HEK293 (cell line): Measurements from ENCODE around the gene CACNB2.
"Not testable (repeated sequence)": the region's sequence is repeated elsewhere in the genome, so short reads cannot be mapped to it uniquely, and the experiment has no call there.

Experiments
- CTCF ChIA-PET: fragments of 350-600 bp; formaldehyde crosslinking; extraction: SDS; loops from one replicate; lab custom pipeline; 2021; ENCODE audit warnings: antibody characterized with exemption; lab: Yijun Ruan, JAX
- POLR2A ChIA-PET: fragments of 300-600 bp; formaldehyde crosslinking; extraction: SDS; loops from one replicate; lab custom pipeline; 2020; ENCODE audit warnings: antibody characterized with exemption, inconsistent platforms; lab: Yijun Ruan, JAX
- H3K27ac ChIP-seq: fragments of 200-500 bp; sonication (Bioruptor generic); 2 replicates; pipeline ENCODE4 v1.5.1; 2014; ENCODE audit warnings: low read depth, low read length, control low read depth, inconsistent platforms; ENCODE audit errors: extremely low read depth
- H3K36me3 ChIP-seq, 2 experiments: fragments of 200-500 bp in 1 of 2; sonication (Bioruptor generic) in 1 of 2; 1 replicate in 1 of 2; 2 replicates in 1 of 2; pipeline ENCODE4 v1.5.1; 2014 to 2017; ENCODE audit warnings: inconsistent platforms in 2 of 2, low read length in 2 of 2; ENCODE audit not compliant: control insufficient read depth in 2 of 2, insufficient read depth in 1 of 2
- H3K4me1 ChIP-seq: fragments of 200-500 bp; sonication (Bioruptor generic); 2 replicates; pipeline ENCODE4 v1.5.1; 2014; ENCODE audit warnings: mild to moderate bottlenecking, low read length, inconsistent platforms; ENCODE audit not compliant: control insufficient read depth, insufficient read depth
- H3K4me3 ChIP-seq: 2 replicates; pipeline ENCODE4 v1.5.1; 2011; ENCODE audit warnings: low read depth, mild to moderate bottlenecking, control low read depth, low read length, moderate library complexity
- H3K9me3 ChIP-seq: fragments of 200-500 bp; sonication (Bioruptor generic); 2 replicates; pipeline ENCODE4 v1.5.1; 2014; ENCODE audit warnings: low read depth, low read length, inconsistent platforms; ENCODE audit not compliant: control insufficient read depth, insufficient read depth
- EGR2 ChIP-seq: fragments of 450-650 bp; formaldehyde crosslinking; IDR thresholded peaks from 2 replicates; pipeline ENCODE4 v1.5.1; 2016; ENCODE audit warnings: low read depth, missing biosample characterization, missing genetic modification characterization
- FEZF1 ChIP-seq: fragments of 450-650 bp; formaldehyde crosslinking; IDR thresholded peaks from 2 replicates; pipeline ENCODE4 v1.5.1; 2016; ENCODE audit warnings: missing biosample characterization, missing genetic modification characterization
- MZF1 ChIP-seq: fragments of 450-650 bp; formaldehyde crosslinking; IDR thresholded peaks from 2 replicates; pipeline ENCODE4 v1.5.1; 2017; ENCODE audit warnings: missing biosample characterization, missing genetic modification characterization, borderline replicate concordance
- OVOL3 ChIP-seq: fragments of 450-650 bp; formaldehyde crosslinking; IDR thresholded peaks from 2 replicates; pipeline ENCODE4 v1.5.1; 2016; ENCODE audit warnings: missing biosample characterization, missing genetic modification characterization
- REPIN1 ChIP-seq: fragments of 450-650 bp; formaldehyde crosslinking; IDR thresholded peaks from 2 replicates; pipeline ENCODE4 v1.5.1; 2017; ENCODE audit warnings: missing biosample characterization, missing genetic modification characterization, low read depth
- ZIC2 ChIP-seq: fragments of 450-650 bp; formaldehyde crosslinking; IDR thresholded peaks from 2 replicates; pipeline ENCODE4 v1.5.1; 2016; ENCODE audit warnings: missing biosample characterization, missing genetic modification characterization
- ZNF114 ChIP-seq: fragments of 450-650 bp; formaldehyde crosslinking; IDR thresholded peaks from 2 replicates; pipeline ENCODE4 v1.5.0; 2017; ENCODE audit warnings: missing biosample characterization, missing genetic modification characterization
- ZNF121 ChIP-seq: fragments of 450-650 bp; formaldehyde crosslinking; IDR thresholded peaks from 2 replicates; pipeline ENCODE4 v1.5.1; 2016; ENCODE audit warnings: missing biosample characterization, missing genetic modification characterization
- ZNF174 ChIP-seq: fragments of 450-650 bp; formaldehyde crosslinking; IDR thresholded peaks from 2 replicates; pipeline ENCODE4 v1.5.0; 2017; ENCODE audit warnings: missing biosample characterization, mild to moderate bottlenecking, missing genetic modification characterization
- ZNF223 ChIP-seq: fragments of 450-650 bp; formaldehyde crosslinking; IDR thresholded peaks from 2 replicates; pipeline ENCODE4 v1.5.1; 2016; ENCODE audit warnings: missing biosample characterization, missing genetic modification characterization
- ZNF433 ChIP-seq: fragments of 450-650 bp; formaldehyde crosslinking; IDR thresholded peaks from 2 replicates; pipeline ENCODE4 v1.5.1; 2016; ENCODE audit warnings: missing biosample characterization, missing genetic modification characterization, low read depth
- ZNF529 ChIP-seq: fragments of 450-650 bp; formaldehyde crosslinking; IDR thresholded peaks from 2 replicates; pipeline ENCODE4 v1.5.1; 2017; ENCODE audit warnings: missing genetic modification characterization, missing biosample characterization; ENCODE audit not compliant: insufficient replicate concordance
- ZNF610 ChIP-seq: fragments of 450-650 bp; formaldehyde crosslinking; IDR thresholded peaks from 2 replicates; pipeline ENCODE4 v1.5.1; 2016; ENCODE audit warnings: missing biosample characterization, missing genetic modification characterization, borderline replicate concordance
- ZNF777 ChIP-seq: fragments of 450-650 bp; formaldehyde crosslinking; IDR thresholded peaks from 2 replicates; pipeline ENCODE4 v1.5.1; 2017; ENCODE audit warnings: missing biosample characterization, missing genetic modification characterization, borderline replicate concordance

The CACNB2 gene

DNA sequence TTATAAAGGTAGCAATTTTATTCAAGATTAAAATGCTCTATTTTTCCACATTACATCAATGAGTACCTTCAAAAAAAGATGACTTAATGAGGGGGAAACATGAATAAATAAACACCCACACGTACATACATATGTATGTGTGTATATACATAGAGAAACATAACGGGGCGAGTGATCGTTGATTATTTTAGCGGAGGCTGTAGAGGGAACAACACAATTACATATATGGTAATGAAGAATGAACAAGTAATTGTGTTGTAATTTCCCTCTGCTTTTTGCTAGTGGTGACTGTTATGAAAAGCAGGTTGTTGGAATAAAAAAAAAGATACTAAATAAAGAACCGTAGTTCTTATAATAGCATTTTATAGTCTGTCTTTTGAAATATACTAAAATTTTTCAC lies 63.2 kb downstream of the CACNB2 start:
- no peak overlapping the region for H3K4me3 ChIP-seq

DNA sequence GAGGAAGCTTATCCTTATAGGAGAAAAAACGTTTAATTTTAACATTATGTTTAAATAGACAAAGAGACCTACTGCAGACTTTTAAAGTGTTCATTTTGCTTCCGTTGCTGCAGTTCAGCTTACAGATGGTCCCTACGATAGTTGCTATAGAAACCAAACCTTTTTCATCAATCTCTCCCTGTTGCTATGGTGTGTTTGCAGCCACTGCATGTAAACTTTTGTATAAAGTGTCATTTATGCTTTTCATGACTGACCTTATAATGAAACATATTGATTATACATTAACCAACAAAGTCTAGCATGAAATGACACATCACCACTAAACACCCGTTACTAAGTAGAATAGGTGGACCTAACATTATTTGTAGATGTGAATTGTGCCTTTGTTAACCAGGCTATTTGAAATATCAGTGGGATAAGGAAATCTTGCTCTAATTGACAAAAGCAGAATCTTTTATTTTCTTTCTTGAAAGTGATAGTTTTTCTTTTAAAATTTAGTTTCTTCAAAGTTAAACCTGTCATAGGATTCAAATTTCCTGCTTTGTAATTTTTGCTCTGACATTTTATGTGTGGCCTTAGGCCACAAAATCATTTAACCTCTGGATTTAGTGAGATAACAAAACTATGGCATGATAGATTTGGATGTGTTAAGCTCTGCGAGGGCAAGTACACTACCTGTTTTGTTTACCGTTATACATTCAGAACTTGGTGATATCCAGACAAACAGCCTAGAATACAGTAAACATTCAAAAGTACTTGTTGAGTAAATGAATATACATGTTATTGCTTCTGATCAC lies 64.0 kb downstream of the CACNB2 start:
- H3K27ac ChIP-seq: no peak overlapping the region
- TF ChIP-seq REPIN1 (tag by site-specific recombination) (no peak), FEZF1 (tag by site-specific recombination) (peak; percentile 26; the same call in 1 of the 2 replicates)
- TF ChIP-seq, all 188 proteins: peak for 1

More for the DNA sequence above, 63.2 kb downstream of the CACNB2 start:
- no peak for TF ChIP-seq EGR2
- no peak for TF ChIP-seq ZIC2 (tag by site-specific recombination)
- no peak for TF ChIP-seq ZNF433 (tag by site-specific recombination)
- no peak for TF ChIP-seq OVOL3 (tag by site-specific recombination)
- TF ChIP-seq ZNF610 (tag by site-specific recombination): no peak
- TF ChIP-seq MZF1 (tag by site-specific recombination): no peak
- TF ChIP-seq ZNF223 (tag by site-specific recombination): no peak
- TF ChIP-seq ZNF114 (tag by site-specific recombination): no peak
- TF ChIP-seq ZNF777 (tag by site-specific recombination): no peak
- no peak for TF ChIP-seq ZNF529 (tag by site-specific recombination)
- CTCF ChIA-PET: interaction anchor here (0.6 kb wide), 1 partner anchor 353 kb away, joined by 4 read pairs; no protein-coding TSS in a partner anchor
- Histone ChIP-seq H3K27ac (no peak overlapping the region), H3K9me3 (no peaks in the 10 kb centered on the region), H3K36me3 (no peaks in the 10 kb centered on the region), H3K4me1 (peaks cover 6% of the 10 kb centered on the region; the same call in 1 of the 2 replicates)
- POLR2A ChIA-PET: no interaction called here

GRCh38 chr10:18205098-18205834 lies 65.0 kb downstream of the CACNB2 start:
- POLR2A ChIA-PET: no interaction called here
- CTCF ChIA-PET: no interaction called here
- no peaks in the 10 kb centered on the region for H3K36me3 ChIP-seq
- H3K27ac ChIP-seq: no peak overlapping the region
- peaks cover 6% of the 10 kb centered on the region; the same call in 1 of the 2 replicates for H3K4me1 ChIP-seq
- H3K4me3 ChIP-seq: no peak overlapping the region
- no peak for TF ChIP-seq ZNF174 (tag by site-specific recombination)
- H3K9me3 ChIP-seq: no peaks in the 10 kb centered on the region

More for the DNA sequence above, 64.0 kb downstream of the CACNB2 start:
- Histone ChIP-seq H3K36me3 (no peaks in the 10 kb centered on the region), H3K4me1 (peaks cover 6% of the 10 kb centered on the region; the same call in 1 of the 2 replicates), H3K4me3 (no peak overlapping the region), H3K9me3 (no peaks in the 10 kb centered on the region)
- POLR2A ChIA-PET: no interaction called here
- CTCF ChIA-PET: no interaction called here

- CTCF ChIA-PET, H3K4me1 ChIP-seq, POLR2A ChIA-PET, H3K27ac ChIP-seq, H3K9me3 ChIP-seq, H3K36me3 ChIP-seq, H3K4me3 ChIP-seq: not testable (repeated sequence)
- TF ChIP-seq ZNF121: peak; percentile 91
Observed at GRCh38 chr10:18208186-18208585, 68.0 kb downstream of the CACNB2 start.
